NCI-H526 (cell line): ENCODE data around the gene CD3E.
"Not testable (repeated sequence)": the region's sequence is repeated elsewhere in the genome, so short reads cannot be mapped to it uniquely, and the experiment has no call there.

Source experiments
- DNase-seq, 2 experiments: peaks; one replicate each; lab custom pipeline; 2025; lab: John Stamatoyannopoulos, UW

CD3E gene

GRCh38 chr11:118290923-118291322 lies 13.6 kb upstream of the CD3E start:
- peak; percentile 22 to 59 for DNase-seq

GRCh38 chr11:118291477-118292135 lies 12.9 kb upstream of the CD3E start:
- DNase-seq: no peak

GRCh38 chr11:118294053-118294452 lies 10.5 kb upstream of the CD3E start:
- no peak for DNase-seq

GRCh38 chr11:118295199-118295598 lies 9.3 kb upstream of the CD3E start:
- peak; percentile 53 to 71 for DNase-seq

GRCh38 chr11:118295815-118296454 lies 8.6 kb upstream of the CD3E start:
- peak; percentile 27 to 56 for DNase-seq

- DNase-seq: no peak
Observed at GRCh38 chr11:118301600-118302195, 2.8 kb upstream of the CD3E start.

GRCh38 chr11:118304227-118304567 lies 333 bp upstream of the CD3E start:
- DNase-seq: no peak

GRCh38 chr11:118305726-118306125 lies 1.2 kb downstream of the CD3E start:
- no peak for DNase-seq

- no peak for DNase-seq
Observed at GRCh38 chr11:118306556-118306955, 2.0 kb downstream of the CD3E start.

GRCh38 chr11:118308995-118309528 lies 4.5 kb downstream of the CD3E start:
- DNase-seq: not testable (repeated sequence)

GRCh38 chr11:118310271-118310670 lies 5.7 kb downstream of the CD3E start:
- DNase-seq: no peak

- no peak for DNase-seq
Observed at GRCh38 chr11:118310781-118311485, 6.4 kb downstream of the CD3E start.

GRCh38 chr11:118311518-118311917 lies 7.0 kb downstream of the CD3E start:
- DNase-seq: no peak

- no peak for DNase-seq
Observed at GRCh38 chr11:118312328-118312727, 7.8 kb downstream of the CD3E start.

GRCh38 chr11:118313242-118313641 lies 8.7 kb downstream of the CD3E start:
- DNase-seq: no peak

- peak; percentile 32 to 70 for DNase-seq
Observed at GRCh38 chr11:118314988-118315411, 10.5 kb downstream of the CD3E start.

- DNase-seq: no peak
Observed at GRCh38 chr11:118318124-118318523, 13.6 kb downstream of the CD3E start.

GRCh38 chr11:118318581-118319336 lies 14.2 kb downstream of the CD3E start:
- DNase-seq: no peak

- no peak for DNase-seq
Observed at GRCh38 chr11:118319337-118319707, 14.8 kb downstream of the CD3E start.

- no peak for DNase-seq
Observed at GRCh38 chr11:118320515-118320914, 16.0 kb downstream of the CD3E start.

- peak; percentile 38 to 62 for DNase-seq
Observed at GRCh38 chr11:118321386-118322082, 17.0 kb downstream of the CD3E start.
